GM21576 (cell line): ENCODE data around the gene BZW1.
A peak's percentile ranks its signal among the peaks of the same experiment; 100 is the strongest.

Experiments used
- ATAC-seq: cut with Tn5 transposase; IDR thresholded peaks from one replicate; pipeline ENCODE4 v1.9.1; 2021; ENCODE audit warnings: mild to moderate bottlenecking, moderate library complexity; ENCODE audit not compliant: unreplicated experiment

The BZW1 gene

DNA sequence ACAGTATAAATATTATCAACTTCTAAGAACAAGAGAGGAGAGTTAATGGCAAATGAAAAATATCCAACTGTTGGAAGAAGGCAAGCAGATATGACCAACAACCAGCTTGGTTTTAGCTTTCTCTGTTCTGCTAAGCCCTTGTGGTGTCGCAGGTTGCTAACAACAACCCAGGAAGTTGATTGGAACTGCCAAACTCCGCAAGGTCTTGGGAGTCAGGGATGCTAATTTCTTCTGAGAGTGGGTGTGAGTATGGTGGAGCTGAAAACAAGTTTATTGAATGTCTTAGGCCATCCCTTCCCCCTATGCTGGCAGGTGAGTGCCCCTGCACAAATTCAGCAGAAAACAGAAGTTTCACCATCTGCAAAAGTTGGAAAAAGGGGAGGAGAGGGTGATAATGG, 17.5 kb downstream of the BZW1 start:
- no peak for ATAC-seq

DNA sequence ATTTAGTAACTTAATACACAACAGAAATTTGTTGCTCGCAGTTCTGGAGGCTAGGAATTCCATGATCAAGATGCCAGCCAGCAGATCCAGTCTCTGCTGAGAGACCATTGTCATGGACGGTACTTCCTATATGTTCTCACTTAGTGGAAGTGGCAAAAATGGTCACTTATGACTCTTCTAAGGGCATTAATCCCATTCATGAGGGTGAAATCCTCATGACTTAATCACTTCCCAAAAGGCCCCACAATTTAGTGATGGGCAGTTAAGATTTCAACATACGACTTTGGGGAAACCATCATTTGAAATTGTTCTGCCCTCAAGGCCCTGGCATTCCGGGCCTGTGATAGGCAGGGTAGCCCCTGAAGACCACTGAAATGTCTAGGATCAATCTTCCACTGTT, 23.0 kb downstream of the BZW1 start:
- ATAC-seq: no peak

GRCh38 chr2:200839513-200839912, 27.8 kb downstream of the BZW1 start:
- no peak for ATAC-seq

GRCh38 chr2:200843993-200844948, 32.6 kb downstream of the BZW1 start:
- ATAC-seq: no peak

GRCh38 chr2:200845194-200845593, 33.5 kb downstream of the BZW1 start:
- no peak for ATAC-seq

DNA sequence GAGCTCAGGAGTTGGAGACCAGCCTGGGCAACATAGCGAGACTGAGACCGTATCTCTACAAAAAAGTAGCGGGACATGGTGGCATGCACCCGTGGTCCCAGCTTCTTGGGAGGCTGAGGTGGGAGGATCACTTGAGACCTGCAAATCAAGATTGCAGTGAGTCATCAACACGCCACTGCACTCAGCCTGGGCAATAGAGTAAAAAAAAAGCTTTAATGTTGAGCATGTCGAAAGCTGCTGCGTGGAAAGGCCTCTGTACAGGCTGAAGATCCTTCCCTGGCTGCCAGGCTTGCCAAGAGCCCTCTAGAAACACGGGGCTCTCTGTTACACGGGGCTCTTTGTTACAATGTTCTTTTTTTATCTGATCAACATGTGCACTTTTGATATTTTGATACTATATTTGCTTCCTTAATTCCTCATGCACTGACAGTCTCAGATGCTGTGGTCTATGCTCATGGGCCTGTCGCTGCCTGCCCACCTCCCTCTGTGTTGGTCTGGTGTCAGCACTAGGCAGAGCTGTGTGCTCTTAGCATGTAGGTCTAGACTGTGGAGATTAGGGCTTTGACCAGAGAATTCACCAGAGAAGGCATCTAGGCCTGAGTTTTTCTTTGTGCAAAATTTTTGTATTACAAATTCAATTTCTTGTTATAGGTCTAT, 34.1 kb downstream of the BZW1 start:
- ATAC-seq: no peak

DNA sequence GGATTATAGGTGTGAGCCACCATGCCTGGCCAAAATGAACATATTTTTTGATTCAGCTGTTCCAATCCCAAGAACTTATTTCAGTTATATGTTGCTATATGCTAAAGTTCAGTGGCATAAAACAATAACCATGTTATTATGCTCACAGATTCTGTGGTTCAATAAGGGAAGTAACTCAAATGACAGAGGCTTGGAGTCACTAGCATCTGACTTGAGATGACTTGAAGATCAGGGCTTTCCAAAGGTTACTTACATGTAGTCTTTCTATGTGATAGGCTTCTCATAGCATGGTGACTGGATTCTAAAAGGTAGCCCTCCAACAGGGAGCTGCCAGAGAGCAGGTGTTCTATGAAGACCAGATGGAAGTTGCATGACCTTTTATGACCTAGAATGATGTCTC, 35.6 kb downstream of the BZW1 start:
- no peak for ATAC-seq

GRCh38 chr2:200847939-200848338, 36.2 kb downstream of the BZW1 start:
- no peak for ATAC-seq

DNA sequence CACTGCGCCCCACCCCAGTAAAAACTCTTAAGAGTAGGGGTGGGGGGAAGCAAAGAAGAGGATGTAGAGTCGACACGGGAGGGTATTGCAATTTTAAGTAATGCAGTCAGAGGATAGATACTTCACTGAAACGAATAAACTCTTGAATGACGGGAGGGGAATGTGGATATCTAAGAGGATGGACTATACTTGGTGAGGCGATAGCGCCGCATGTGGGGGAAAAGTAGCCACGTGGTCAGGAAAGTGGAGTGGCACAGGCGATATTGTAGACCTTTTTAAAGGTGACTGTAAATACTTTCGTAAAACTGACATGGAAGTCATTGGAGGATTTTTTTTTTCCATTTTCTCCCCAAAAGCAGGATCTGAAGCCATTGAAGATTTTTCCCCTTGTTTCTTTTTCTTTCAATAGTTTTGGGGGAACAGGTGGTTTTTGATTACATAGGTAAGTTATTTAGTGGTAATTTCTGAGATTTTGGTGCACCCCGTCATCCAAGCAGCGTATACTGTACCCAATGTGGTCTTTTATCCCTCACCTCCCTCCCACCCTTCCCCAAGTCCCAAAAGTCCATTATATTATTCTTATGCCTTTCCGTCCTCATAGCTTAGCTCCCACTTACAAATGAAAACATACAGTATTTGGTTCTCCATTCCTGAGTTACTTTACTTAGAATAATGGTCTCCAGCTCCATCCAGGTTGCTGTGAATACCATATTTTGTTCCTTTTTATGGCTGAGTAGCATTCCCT, 39.0 kb downstream of the BZW1 start:
- ATAC-seq: no peak

- ATAC-seq: no peak
These were observed 39.9 kb downstream of the BZW1 start for GRCh38 chr2:200851398-200852248.

GRCh38 chr2:200852605-200853004, 40.9 kb downstream of the BZW1 start:
- ATAC-seq: no peak

DNA sequence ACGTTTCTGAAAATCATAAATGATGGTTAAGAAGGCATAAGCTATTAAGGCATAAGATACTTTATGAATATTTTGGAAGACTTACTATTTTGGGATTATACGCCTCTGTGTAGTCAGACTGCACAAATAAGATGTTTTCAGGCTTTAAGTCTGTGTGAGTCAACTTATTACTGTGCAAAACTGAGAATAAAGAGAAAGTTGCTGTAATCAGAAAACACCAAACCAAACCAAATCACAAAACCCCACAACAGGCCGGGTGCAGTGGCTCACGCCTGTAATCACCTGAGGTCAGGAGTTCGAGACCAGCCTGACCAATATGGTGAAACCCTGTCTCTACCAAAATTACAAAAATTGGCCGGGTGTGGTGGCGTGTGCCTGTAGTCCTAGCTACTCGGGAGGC, 45.1 kb downstream of the BZW1 start:
- ATAC-seq: no peak

GRCh38 chr2:200860092-200860795, 48.5 kb downstream of the BZW1 start:
- no peak for ATAC-seq

- ATAC-seq: no peak
These were observed 50.0 kb downstream of the BZW1 start for GRCh38 chr2:200861617-200862155.

GRCh38 chr2:200862532-200863000, 50.9 kb downstream of the BZW1 start:
- no peak for ATAC-seq

GRCh38 chr2:200863782-200864175, 52.1 kb downstream of the BZW1 start:
- ATAC-seq: no peak

- peak; percentile 77 for ATAC-seq
These were observed 52.7 kb downstream of the BZW1 start, which contains the start of gene CLK1 for GRCh38 chr2:200864176-200865034. Gene CLK1, minus strand, starts transcription at chr2:200864658. Its CDS starts 2,796 bp downstream, at chr2:200861862.

- no peak for ATAC-seq
These were observed 57.3 kb downstream of the BZW1 start for GRCh38 chr2:200869014-200869413.

DNA sequence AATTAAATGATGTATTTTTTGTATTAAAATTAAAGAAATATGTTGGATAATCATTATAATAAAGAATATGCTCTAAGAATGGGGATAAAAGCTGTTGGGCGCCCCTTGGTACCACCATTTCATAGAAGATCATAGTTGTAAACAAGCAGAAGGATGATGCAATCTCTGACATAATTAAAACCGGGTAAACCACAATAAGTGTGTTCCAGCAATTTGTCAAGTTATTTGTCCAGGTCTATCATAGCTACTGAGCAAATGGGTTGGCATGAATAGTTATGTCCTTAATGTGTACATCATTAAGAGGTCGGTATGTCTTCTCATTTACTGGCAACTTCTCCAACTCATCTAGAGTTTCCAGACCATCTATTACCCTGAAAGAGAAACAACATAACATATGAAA, 59.4 kb downstream of the BZW1 start:
- no peak for ATAC-seq
